ENCODE measurements around the gene PCYT1A.
"Not testable (repeated sequence)": the region's sequence is repeated elsewhere in the genome, so short reads cannot be mapped to it uniquely, and the experiment has no call there.

PCYT1A gene

GRCh38 chr3:196210673-196211556 is 76.6 kb downstream of the PCYT1A start, which contains the start of gene ZDHHC19:
Gene ZDHHC19, minus strand, starts transcription at chr3:196211400. Its CDS starts 85 bp downstream, at chr3:196211315.
- DNase-seq, result no peak

- DNase-seq, result not testable (repeated sequence)
These were observed 77.4 kb downstream of the PCYT1A start for GRCh38 chr3:196209944-196210672.

- no peak for DNase-seq
These were observed 78.4 kb downstream of the PCYT1A start for GRCh38 chr3:196208942-196209695.

DNA sequence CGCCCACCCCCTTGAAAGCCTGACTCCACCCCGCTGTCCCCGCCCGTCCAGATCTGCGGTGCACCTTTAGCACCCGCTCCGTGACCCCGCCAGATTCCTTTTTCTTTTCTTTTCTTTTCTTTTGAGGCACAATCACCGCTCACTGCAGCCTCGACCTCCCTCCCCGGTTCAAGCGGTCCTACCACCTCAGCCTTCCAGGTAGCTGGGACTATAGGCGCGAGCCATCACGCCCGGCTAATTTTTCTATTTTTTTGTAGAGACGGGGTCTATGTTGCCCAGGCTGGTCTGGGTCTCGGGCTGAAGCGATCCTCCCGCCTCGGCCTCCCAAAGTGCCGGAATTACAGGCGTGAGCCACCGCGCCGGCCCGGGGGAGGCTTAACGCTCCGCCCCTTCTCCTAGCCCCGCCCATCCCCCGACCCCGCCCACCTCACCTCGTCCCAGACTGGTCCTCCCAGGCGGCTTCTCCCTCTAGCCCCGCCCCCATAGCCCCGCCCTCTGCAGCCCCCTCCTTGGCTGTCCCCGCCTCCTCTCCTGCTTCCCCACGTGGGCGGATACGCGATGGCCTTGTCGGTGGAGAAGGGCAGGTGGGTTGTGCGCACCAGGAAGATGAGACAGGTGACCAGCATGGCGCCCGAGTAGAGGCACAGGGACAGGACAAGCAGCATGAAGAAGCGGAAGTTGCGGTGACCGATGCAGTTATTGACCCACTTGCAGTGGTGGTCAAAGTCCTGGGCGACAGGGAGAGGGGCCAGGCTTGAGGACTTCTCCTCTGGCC is 79.5 kb downstream of the PCYT1A start:
- DNase-seq, result no peak

DNA sequence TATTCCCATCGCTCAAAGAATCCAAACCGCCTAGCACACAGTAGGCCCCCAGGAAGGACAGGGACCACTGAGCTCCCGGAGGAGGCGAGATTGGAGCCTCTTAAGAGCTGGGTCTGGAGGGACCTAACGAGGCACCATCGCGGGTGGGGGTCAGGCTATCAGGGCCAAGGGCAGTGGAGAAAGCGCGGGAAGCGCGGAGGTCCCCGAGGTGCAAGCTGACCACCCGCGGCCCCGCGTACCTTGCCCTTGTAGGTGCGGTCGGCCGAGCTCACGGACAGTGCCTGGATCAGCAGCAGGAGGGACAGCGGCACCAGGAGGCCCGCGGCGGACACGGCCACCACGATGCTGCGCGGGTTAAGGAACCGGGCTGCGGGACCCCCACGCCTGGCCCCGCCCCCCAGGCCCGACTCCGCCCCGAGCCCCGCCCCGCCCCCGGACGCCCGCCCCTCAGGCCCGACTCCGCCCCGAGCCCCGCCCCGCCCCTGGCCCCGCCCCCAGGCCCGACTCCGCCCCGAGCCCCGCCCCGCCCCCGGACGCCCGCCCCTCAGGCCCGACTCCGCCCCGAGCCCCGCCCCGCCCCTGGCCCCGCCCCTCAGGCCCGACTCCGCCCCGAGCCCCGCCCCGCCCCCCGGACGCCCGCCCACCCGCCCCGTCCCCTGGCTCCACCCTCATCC is 80.2 kb downstream of the PCYT1A start:
- no peak for DNase-seq

DNA sequence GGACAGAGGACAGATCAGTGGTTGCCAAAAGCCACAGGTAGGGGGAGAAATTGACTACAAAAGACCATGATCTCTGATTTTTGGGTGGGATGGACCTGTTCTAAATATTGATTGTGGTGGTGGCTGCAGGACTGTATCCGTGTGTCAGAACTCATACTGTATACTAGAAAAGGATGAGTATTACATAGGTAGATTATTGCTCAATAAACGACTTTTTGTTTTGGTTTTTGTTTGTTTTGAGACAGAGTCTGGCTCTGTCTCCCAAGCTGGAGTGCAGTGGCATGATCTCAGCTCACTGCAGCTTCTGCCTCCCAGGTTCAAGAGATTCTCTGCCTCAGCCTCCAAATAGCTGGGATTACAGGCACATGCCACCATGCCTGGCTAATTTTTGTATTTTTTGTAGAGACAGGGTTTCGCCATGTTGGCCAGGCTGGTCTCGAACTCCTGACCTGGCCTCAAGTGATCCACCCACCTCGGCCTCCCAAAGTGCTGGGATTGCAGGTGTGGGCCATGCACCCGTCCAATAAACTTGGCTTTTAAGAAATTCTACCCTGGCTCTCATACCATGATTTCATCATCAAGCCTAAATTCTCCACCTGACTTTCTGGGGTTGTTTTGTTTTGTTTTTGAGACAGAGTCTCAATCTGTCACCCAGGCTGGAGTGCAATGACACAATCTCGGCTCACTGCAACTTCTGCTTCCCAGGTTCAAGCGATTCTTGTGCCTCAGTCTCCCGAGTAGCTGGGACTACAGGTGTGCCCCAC is 81.9 kb downstream of the PCYT1A start:
- DNase-seq, result not testable (repeated sequence)

DNA sequence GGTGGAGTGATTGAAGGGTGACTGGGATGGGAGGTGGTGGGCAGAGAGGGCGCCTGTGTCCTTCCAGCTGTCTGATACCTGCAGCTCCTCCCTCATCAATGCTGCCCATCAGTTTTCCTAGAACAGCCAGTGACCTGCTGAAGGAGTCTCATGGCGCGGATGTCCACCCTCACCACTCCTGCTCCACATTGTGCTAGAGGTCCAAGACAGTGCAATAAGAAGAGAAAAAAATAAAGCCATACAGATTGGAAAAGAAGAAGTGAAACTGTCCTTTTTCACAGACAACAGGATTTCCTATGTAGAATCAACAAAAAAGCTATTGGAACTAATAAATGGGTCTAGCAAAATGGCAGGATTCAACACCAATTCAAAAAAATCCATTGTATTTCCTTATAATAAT is 83.7 kb downstream of the PCYT1A start:
- DNase-seq, result no peak

DNA sequence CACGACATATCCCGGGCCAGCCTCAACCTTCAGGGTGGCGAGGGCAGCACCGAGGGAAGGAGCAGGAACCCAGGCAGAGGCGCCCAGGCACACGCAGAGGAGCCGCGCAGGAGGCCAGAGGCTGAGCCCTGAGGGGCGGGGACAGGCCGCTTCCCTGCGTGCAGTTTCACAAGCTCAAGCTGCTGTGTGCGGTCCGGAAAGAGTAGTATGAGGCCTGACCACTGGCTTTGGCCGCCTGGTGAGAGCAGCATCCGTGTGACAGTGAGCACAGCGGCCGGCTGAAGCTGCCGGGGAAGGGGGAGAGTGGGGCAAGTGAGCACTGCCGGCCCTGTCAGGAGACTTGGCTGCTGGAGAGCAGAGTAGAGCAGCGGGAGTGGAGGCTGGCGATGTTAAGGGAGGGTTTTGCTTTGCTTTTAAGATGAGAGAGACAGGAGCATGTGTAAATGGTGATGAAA is 85.0 kb downstream of the PCYT1A start:
- DNase-seq, result no peak

DNA sequence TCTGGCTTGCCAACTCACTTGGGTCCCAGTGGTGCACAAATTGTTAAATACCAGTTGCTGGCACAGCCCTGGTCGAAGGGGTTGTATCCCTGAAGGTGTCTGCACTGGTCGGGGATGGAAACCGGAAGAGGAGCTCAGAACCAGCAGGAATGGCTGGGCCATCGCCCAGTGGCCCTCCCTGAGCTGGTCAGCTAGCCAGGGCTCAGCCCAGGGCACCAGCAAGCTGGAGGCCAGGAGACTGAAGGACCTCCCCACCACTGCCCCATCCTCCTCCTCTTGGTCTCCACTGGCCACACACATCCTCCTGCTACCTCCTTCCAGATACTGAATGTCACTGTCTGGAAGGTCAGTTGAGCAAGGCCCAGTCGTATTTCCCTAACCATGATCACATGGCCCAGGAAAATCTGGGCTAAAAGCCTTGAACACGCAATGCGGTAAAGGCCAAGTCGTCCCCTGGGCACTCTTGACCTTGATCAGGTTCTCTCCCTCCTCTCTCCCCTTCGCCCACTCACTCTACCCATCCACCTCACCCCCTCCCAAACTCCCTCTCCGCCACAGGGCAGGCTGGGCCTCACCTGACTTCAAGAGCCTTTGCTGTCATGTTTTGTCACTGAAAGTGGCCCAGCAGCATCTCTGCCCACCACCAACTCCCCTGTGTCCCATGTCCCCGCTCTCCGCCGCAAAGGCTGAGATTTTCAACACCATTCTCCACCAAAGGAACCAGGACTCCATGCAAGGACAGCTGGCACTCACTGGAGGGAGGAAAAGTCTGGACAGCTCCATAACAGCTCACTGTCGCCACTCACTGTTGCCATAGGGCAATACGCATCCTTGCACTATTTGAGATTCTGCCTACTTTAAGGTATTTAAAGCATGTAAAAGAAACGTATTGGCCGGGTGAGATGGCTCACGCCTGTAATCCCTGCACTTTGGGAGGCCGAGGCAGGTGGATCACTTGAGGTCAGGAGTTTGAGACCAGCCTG is 88.5 kb downstream of the PCYT1A start:
- no peak for DNase-seq

GRCh38 chr3:196198081-196198675 is 89.3 kb downstream of the PCYT1A start:
- DNase-seq, result no peak

- no peak for DNase-seq
These were observed 90.0 kb downstream of the PCYT1A start for GRCh38 chr3:196197524-196197923.

- no peak for DNase-seq
These were observed 91.8 kb downstream of the PCYT1A start for GRCh38 chr3:196195664-196196265.

GRCh38 chr3:196194542-196194915 is 93.0 kb downstream of the PCYT1A start:
- no peak for DNase-seq

DNA sequence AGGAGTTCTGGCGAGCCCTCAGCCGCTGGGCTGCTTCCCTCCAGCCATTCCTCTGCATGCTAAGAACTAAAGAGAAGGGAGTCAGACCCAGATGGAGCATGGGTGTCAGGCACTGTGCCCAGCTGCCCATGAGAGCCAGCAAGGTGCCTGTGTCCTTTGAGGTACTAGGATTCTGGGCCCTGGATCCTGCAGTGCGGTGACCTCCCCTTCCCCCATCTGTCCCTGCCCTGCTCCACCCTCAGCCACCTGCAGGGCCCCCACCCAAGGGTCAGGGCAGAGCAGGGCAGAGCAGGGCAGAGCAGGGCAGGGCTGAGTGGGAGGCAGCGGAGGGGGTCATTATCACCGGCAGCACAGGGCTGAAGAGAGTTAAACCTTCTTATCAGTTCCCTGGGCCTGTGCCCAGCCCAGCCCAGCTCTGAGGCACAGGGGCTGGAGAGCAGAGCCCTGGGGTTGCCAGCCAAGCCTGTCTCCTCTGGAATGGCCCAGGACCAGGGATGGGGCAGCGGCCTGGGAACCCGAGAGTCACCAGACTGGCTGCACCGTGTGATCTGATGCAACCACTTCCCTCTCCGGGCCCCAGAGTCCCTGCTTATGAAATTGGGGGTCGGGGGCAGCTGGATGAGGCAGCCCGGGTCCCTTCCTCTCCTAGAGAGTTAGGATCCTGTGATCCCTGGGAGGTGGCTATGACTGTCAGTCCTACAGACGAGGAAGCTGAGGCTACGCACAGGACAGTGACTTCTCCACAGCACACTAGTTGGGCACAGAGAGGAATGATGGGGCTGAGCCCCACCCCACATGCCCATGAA is 93.6 kb downstream of the PCYT1A start:
- DNase-seq, result no peak

DNA sequence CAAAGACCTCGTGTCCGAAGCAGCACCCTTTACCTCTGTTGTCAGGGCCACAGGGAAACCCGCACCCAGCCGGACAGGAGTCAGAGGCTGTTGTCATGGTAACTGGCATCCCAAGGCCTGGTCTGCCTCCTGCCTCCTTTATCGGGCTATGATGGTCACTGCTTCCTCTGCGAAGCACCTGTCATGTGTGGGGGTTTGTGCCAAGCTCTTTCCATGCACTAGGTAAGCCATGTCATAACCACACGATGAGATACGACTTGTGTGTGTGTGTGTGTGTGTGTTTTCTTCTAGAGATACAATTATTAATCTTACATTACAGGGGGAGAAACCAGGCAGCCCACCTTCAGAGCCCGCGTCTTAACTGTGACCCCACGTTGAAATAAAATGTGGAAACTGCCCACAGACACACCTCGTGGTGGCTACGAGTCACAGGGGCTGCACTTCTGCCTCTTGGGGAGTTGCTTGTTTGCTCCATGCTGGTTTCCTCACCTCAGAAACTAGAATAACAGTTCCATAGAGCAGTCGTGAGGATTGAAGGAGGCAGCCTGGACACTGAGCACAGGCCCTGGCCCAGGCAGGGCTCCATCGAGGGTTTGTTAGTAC is 94.3 kb downstream of the PCYT1A start:
- no peak for DNase-seq

GRCh38 chr3:196192524-196193051 is 94.9 kb downstream of the PCYT1A start:
- DNase-seq, result no peak

DNA sequence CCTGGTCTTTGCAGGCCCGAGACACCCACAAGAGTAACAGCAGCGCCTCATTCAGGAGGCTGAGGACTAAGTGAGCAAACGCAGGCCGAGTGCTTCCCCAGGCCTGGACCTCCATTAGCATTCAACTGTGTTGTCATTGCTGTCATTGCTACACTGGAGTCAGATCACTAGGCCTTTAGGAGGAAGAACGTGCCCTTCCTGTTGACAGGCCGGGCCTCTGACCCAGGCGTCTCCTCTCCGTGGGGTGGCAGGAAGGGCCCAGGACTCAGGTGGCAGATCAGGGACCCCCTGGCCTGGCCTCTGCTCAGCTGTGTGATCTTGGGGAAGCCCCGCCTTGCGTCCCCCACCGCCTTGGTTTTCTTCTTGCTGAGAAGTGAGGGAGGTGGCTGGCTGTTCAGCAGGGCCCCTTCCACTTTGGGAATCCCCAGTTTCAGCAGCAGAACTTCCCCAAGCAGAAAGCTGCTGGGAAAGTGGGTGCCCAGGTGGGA is 95.4 kb downstream of the PCYT1A start:
- no peak for DNase-seq

All from NCI-H1105 treated with DMSO at 0.1 percent for 48 hours (cell line).